T47D (cell line): Measurements from ENCODE around the gene ABCA4.
A peak's percentile ranks its signal among the peaks of the same experiment; 100 is the strongest.

Source experiments
- DNase-seq, 2 experiments: peaks; one replicate each; pipeline versions ENCODE4 v3.0.0 to v3.0.0-alpha.2; 2011 to 2012; ENCODE audit warnings: low read depth in 1 of 2, low spot score in 1 of 2
- JUND ChIP-seq: IDR thresholded peaks from 2 replicates; pipeline ENCODE4 v1.6.1; 2012; ENCODE audit warnings: low read depth
- in situ Hi-C: cut with HindIII; loops from 2 replicates; pipeline ENCODE4 v1.10.0; 2016; ENCODE audit warnings: low sequenced_read_pairs, low pct_unique_long_range_greater_than_20kb

Gene ABCA4

GRCh38 chr1:94031154-94031553, 89.8 kb downstream of the ABCA4 start:
- no peak for TF ChIP-seq JUND

GRCh38 chr1:94029130-94029993, 91.6 kb downstream of the ABCA4 start:
- in situ Hi-C loops = no loop called here
- no peak for DNase-seq
- TF ChIP-seq JUND = no peak

More at GRCh38 chr1:94031154-94031553, 89.8 kb downstream of the ABCA4 start:
- in situ Hi-C loops = no loop called here
- no peak for DNase-seq

GRCh38 chr1:94027721-94028515, 93.0 kb downstream of the ABCA4 start:
- TF ChIP-seq JUND = no peak
- no peak for DNase-seq
- in situ Hi-C loops = no loop called here

- TF ChIP-seq JUND = no peak
- in situ Hi-C loops = no loop called here
- no peak for DNase-seq
Observed at GRCh38 chr1:94026619-94027380, 94.1 kb downstream of the ABCA4 start.

GRCh38 chr1:94025383-94026340, 95.3 kb downstream of the ABCA4 start:
- peak; percentile 55 to 69 for DNase-seq
- in situ Hi-C loops = no loop called here
- TF ChIP-seq JUND = no peak

GRCh38 chr1:94024104-94024792, 96.7 kb downstream of the ABCA4 start:
- no peak for DNase-seq
- no peak for TF ChIP-seq JUND
- in situ Hi-C loops = no loop called here

- in situ Hi-C loops = no loop called here
- no peak for TF ChIP-seq JUND
- peak in 1 of 2 experiments; percentile 26 for DNase-seq
Observed at GRCh38 chr1:94022471-94023189, 98.3 kb downstream of the ABCA4 start.

- no peak for TF ChIP-seq JUND
- no peak for DNase-seq
- in situ Hi-C loops = no loop called here
Observed at GRCh38 chr1:94020764-94021579, 100.0 kb downstream of the ABCA4 start.

- in situ Hi-C loops = no loop called here
- no peak for DNase-seq
- no peak for TF ChIP-seq JUND
Observed at GRCh38 chr1:94019327-94019726, 101.6 kb downstream of the ABCA4 start.

- in situ Hi-C loops = no loop called here
- no peak for TF ChIP-seq JUND
Observed at GRCh38 chr1:94017155-94017829, 103.7 kb downstream of the ABCA4 start.

More at GRCh38 chr1:94017155-94017829, 103.7 kb downstream of the ABCA4 start:
- DNase-seq = no peak
